WTC11 (cell line): Measurements from ENCODE around the gene SOWAHA. TPM values are rescaled to one million over a fixed set of nuclear protein-coding genes. Genes with fewer than 3 reads are reported as not detected.
A peak's percentile ranks its signal among the peaks of the same experiment; 100 is the strongest.

Experiments
- ATAC-seq: fragments of 200-7000 bp; cut with Tn5 transposase; 2 replicates; pipeline ENCODE4 v1.10.0; 2021; ENCODE audit warnings: mild to moderate bottlenecking, moderate library complexity
- CTCF ChIA-PET: fragments of 300-600 bp; sonication (Branson Sonifier 250); formaldehyde crosslinking; loops from one replicate; lab custom pipeline; 2021; ENCODE audit warnings: antibody characterized with exemption; lab: Charles Lee
- POLR2A ChIA-PET: fragments of 350-600 bp; sonication (Branson Sonifier 250); formaldehyde crosslinking; loops from one replicate; lab custom pipeline; 2021; ENCODE audit warnings: antibody characterized with exemption; lab: Charles Lee
- DNase-seq: peaks from one replicate; pipeline ENCODE4 v3.0.0; 2021; ENCODE audit warnings: low spot score
- H3K27ac Mint-ChIP-seq: 2 replicates; pipeline ENCODE4 v1.8.0; 2021; ENCODE audit warnings: mixed read lengths
- H3K27me3 Mint-ChIP-seq: 2 replicates; pipeline ENCODE4 v1.8.0; 2021; ENCODE audit warnings: low read depth, mild to moderate bottlenecking, moderate library complexity, mixed read lengths
- H3K36me3 Mint-ChIP-seq: 2 replicates; pipeline ENCODE4 v1.8.0; 2021; ENCODE audit warnings: mixed read lengths
- H3K4me1 Mint-ChIP-seq: 2 replicates; pipeline ENCODE4 v1.8.0; 2022; ENCODE audit warnings: mixed read lengths
- H3K4me3 Mint-ChIP-seq: 2 replicates; pipeline ENCODE4 v1.8.0; 2021; ENCODE audit warnings: mild to moderate bottlenecking, moderate library complexity, mixed read lengths
- H3K9me3 Mint-ChIP-seq: 2 replicates; pipeline ENCODE4 v1.8.0; 2021; ENCODE audit warnings: mixed read lengths
- FOXJ3 ChIP-seq: sonication (generic); formaldehyde crosslinking; IDR thresholded peaks from 2 replicates; pipeline ENCODE4 v1.9.0; 2021; ENCODE audit warnings: missing genetic modification reagents, mild to moderate bottlenecking, borderline replicate concordance
- GABPB1 ChIP-seq: sonication (generic); formaldehyde crosslinking; IDR thresholded peaks from 2 replicates; pipeline ENCODE4 v1.8.1; 2023; ENCODE audit warnings: mild to moderate bottlenecking, missing genetic modification reagents
- HMGA2 ChIP-seq: fragments of 250-450 bp; sonication (Bioruptor Pico); IDR thresholded peaks from 2 replicates; pipeline ENCODE4 v1.4.0; 2021; ENCODE audit warnings: mild to moderate bottlenecking, moderate library complexity
- SMAD4 ChIP-seq: sonication (generic); formaldehyde crosslinking; IDR thresholded peaks from 2 replicates; pipeline ENCODE4 v1.8.0; 2022; ENCODE audit warnings: mild to moderate bottlenecking, missing genetic modification reagents
- TP53 ChIP-seq: sonication (generic); formaldehyde crosslinking; IDR thresholded peaks from 2 replicates; pipeline ENCODE4 v1.8.1; 2023; ENCODE audit warnings: mild to moderate bottlenecking, missing genetic modification reagents
- ZBTB21 ChIP-seq: sonication (generic); formaldehyde crosslinking; IDR thresholded peaks from 2 replicates; pipeline ENCODE4 v1.8.1; 2023; ENCODE audit warnings: mild to moderate bottlenecking, missing genetic modification reagents, borderline replicate concordance
- ZNF219 ChIP-seq: sonication (generic); formaldehyde crosslinking; IDR thresholded peaks from 2 replicates; pipeline ENCODE4 v1.8.0; 2023; ENCODE audit warnings: missing genetic modification reagents, mild to moderate bottlenecking, borderline replicate concordance
- ZNF423 ChIP-seq: fragments of 250-450 bp; sonication (Bioruptor Pico); IDR thresholded peaks from 2 replicates; pipeline ENCODE4 v2.1.2; 2022; ENCODE audit warnings: mild to moderate bottlenecking, moderate library complexity
- ZNF671 ChIP-seq: fragments of 250-450 bp; sonication (Bioruptor Pico); IDR thresholded peaks from 2 replicates; pipeline ENCODE4 v1.8.0; 2021; ENCODE audit warnings: mild to moderate bottlenecking
- total RNA-seq: library from RNA; stranded (reverse); gene quantifications from 3 replicates; pipeline ENCODE4 v1.2.3, GENCODE V29; 2021
- TF ChIP-seq, protein P1 (sequence below): sonication (generic); formaldehyde crosslinking; IDR thresholded peaks from 2 replicates; pipeline ENCODE4 v1.8.0; 2023; ENCODE audit warnings: missing genetic modification reagents, mild to moderate bottlenecking, borderline replicate concordance
- TF ChIP-seq, protein P2 (sequence below): sonication (generic); formaldehyde crosslinking; IDR thresholded peaks from 2 replicates; pipeline ENCODE4 v1.8.1; 2022; ENCODE audit warnings: mild to moderate bottlenecking, moderate library complexity, missing genetic modification reagents
- TF ChIP-seq, protein P3 (sequence below): sonication (generic); formaldehyde crosslinking; IDR thresholded peaks from 2 replicates; pipeline ENCODE4 v1.8.1; 2023; ENCODE audit warnings: mild to moderate bottlenecking, missing genetic modification reagents, moderate library complexity
- TF ChIP-seq, protein P4 (sequence below): sonication (generic); formaldehyde crosslinking; IDR thresholded peaks from 2 replicates; pipeline ENCODE4 v1.8.1; 2023; ENCODE audit warnings: mild to moderate bottlenecking, missing genetic modification reagents

SOWAHA gene
- total RNA-seq, 1 experiment from 2014 or later, result 0.11 TPM

DNA sequence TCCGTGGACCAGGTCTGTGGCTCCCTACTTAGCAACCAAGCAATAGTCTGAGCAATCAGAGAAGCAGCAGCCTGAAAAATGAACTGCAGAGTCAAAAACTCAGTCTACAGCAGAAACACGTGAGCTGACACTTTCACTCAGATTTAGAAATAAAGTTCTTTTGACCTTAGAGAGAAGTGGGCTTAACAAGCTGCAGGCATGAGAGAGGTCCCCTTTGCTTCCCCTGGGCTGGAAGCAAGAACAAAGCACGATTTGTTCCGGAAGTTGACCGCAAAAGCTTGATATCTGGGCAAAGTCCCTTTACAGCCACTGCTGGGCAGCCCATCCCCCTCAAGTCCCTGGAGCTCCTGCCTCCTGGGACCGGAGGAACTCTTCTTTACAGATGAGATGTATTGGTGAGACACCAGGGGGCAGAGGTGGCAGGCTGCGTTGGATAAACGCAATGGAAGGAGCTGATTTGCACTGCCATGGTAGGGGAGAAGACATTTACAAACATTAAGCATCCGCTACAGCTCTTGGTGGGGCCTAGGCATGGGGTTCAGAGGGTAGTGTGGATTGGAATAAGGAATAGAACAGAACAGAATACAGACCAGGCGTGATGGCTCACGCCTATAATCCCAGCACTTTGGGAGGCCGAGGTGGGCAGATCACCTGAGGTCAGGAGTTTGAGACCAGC, 5.8 kb upstream of the SOWAHA start:
- H3K9me3 Mint-ChIP-seq, result no peaks in the 10 kb centered on the region
- peak; percentile 99 for ATAC-seq
- H3K4me3 Mint-ChIP-seq, result no peak overlapping the region
- H3K27ac Mint-ChIP-seq, result no peak overlapping the region
- POLR2A ChIA-PET, result interaction anchor here (1.0 to 1.3 kb wide), 2 partner anchors 13 to 16 kb away, joined by 5 to 6 read pairs; no protein-coding TSS in a partner anchor
- peak; percentile 67 for DNase-seq
- H3K4me1 Mint-ChIP-seq, result peaks cover 16% of the 10 kb centered on the region
- no peaks in the 10 kb centered on the region for H3K36me3 Mint-ChIP-seq
- TF ChIP-seq, protein P1, sequence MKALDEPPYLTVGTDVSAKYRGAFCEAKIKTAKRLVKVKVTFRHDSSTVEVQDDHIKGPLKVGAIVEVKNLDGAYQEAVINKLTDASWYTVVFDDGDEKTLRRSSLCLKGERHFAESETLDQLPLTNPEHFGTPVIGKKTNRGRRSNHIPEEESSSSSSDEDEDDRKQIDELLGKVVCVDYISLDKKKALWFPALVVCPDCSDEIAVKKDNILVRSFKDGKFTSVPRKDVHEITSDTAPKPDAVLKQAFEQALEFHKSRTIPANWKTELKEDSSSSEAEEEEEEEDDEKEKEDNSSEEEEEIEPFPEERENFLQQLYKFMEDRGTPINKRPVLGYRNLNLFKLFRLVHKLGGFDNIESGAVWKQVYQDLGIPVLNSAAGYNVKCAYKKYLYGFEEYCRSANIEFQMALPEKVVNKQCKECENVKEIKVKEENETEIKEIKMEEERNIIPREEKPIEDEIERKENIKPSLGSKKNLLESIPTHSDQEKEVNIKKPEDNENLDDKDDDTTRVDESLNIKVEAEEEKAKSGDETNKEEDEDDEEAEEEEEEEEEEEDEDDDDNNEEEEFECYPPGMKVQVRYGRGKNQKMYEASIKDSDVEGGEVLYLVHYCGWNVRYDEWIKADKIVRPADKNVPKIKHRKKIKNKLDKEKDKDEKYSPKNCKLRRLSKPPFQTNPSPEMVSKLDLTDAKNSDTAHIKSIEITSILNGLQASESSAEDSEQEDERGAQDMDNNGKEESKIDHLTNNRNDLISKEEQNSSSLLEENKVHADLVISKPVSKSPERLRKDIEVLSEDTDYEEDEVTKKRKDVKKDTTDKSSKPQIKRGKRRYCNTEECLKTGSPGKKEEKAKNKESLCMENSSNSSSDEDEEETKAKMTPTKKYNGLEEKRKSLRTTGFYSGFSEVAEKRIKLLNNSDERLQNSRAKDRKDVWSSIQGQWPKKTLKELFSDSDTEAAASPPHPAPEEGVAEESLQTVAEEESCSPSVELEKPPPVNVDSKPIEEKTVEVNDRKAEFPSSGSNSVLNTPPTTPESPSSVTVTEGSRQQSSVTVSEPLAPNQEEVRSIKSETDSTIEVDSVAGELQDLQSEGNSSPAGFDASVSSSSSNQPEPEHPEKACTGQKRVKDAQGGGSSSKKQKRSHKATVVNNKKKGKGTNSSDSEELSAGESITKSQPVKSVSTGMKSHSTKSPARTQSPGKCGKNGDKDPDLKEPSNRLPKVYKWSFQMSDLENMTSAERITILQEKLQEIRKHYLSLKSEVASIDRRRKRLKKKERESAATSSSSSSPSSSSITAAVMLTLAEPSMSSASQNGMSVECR (CRISPR knock-in tag), result no peak
- TF ChIP-seq GABPB1 (CRISPR knock-in tag) (peak; percentile 25; the same call in 1 of the 2 replicates), ZNF423 (CRISPR knock-in tag) (0 out of 2 replicates have a peak, but pooled peaks have one; percentile 10)
- TF ChIP-seq, all 79 proteins: peak for 2
- CTCF ChIA-PET, result interaction anchor here (0.6 to 5.4 kb wide), 36 partner anchors 10 to 627 kb away, joined by 3 to 101 read pairs (median 5); partner anchors contain the start of genes CCNI2, GDF9, KIF3A and SEPTIN8
- H3K27me3 Mint-ChIP-seq, result peaks cover 41% of the 10 kb centered on the region

DNA sequence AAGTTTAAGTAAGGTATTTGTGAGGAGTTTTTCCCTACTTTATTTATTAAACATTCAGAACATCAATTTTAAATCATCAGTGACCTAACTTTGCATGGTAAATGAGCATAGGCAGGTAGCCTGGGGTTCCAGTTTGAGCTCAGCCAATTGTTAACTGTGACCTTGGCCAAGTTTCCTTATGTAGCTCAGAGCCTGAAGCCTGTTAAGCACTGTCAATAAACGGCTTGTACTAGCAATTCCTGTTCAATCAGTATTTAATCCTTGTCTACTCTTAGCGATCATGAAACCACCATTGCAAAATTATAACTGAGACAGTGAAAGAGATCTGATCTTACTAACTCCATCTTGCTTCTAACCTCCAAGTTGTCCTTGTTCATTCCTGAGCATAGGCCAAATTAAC, 4.7 kb upstream of the SOWAHA start:
- no peaks in the 10 kb centered on the region for H3K9me3 Mint-ChIP-seq
- no peak overlapping the region for H3K4me3 Mint-ChIP-seq
- TF ChIP-seq FOXJ3 (no peak), ZNF219 (CRISPR knock-in tag) (no peak), ZBTB21 (CRISPR knock-in tag) (no peak), ZNF671 (CRISPR knock-in tag) (no peak), SMAD4 (CRISPR knock-in tag) (no peak), HMGA2 (CRISPR knock-in tag) (no peak), TP53 (CRISPR knock-in tag) (no peak)
- TF ChIP-seq, protein P2, sequence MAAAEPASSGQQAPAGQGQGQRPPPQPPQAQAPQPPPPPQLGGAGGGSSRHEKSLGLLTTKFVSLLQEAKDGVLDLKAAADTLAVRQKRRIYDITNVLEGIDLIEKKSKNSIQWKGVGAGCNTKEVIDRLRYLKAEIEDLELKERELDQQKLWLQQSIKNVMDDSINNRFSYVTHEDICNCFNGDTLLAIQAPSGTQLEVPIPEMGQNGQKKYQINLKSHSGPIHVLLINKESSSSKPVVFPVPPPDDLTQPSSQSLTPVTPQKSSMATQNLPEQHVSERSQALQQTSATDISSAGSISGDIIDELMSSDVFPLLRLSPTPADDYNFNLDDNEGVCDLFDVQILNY (CRISPR knock-in tag), result no peak
- TF ChIP-seq, protein P3, sequence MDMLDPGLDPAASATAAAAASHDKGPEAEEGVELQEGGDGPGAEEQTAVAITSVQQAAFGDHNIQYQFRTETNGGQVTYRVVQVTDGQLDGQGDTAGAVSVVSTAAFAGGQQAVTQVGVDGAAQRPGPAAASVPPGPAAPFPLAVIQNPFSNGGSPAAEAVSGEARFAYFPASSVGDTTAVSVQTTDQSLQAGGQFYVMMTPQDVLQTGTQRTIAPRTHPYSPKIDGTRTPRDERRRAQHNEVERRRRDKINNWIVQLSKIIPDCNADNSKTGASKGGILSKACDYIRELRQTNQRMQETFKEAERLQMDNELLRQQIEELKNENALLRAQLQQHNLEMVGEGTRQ, result no peak
- TF ChIP-seq, protein P4, sequence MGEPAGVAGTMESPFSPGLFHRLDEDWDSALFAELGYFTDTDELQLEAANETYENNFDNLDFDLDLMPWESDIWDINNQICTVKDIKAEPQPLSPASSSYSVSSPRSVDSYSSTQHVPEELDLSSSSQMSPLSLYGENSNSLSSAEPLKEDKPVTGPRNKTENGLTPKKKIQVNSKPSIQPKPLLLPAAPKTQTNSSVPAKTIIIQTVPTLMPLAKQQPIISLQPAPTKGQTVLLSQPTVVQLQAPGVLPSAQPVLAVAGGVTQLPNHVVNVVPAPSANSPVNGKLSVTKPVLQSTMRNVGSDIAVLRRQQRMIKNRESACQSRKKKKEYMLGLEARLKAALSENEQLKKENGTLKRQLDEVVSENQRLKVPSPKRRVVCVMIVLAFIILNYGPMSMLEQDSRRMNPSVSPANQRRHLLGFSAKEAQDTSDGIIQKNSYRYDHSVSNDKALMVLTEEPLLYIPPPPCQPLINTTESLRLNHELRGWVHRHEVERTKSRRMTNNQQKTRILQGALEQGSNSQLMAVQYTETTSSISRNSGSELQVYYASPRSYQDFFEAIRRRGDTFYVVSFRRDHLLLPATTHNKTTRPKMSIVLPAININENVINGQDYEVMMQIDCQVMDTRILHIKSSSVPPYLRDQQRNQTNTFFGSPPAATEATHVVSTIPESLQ (CRISPR knock-in tag), result no peak
- H3K4me1 Mint-ChIP-seq, result peaks cover 23% of the 10 kb centered on the region
- H3K27me3 Mint-ChIP-seq, result peaks cover 51% of the 10 kb centered on the region
- ChIA-PET POLR2A (interaction anchor here (0.9 kb wide), 1 partner anchor 37 kb away, joined by 3 read pairs; no protein-coding TSS in a partner anchor), CTCF (interaction anchor here (0.6 to 5.4 kb wide), 7 partner anchors 11 to 286 kb away, joined by 5 to 101 read pairs (median 21); no protein-coding TSS in a partner anchor)
- ATAC-seq, result no peak
- H3K36me3 Mint-ChIP-seq, result no peaks in the 10 kb centered on the region
- no peak for DNase-seq
- H3K27ac Mint-ChIP-seq, result no peak overlapping the region
